ENCODE measurements around the gene SPEN.

SPEN gene

GRCh38 chr1:15948595-15949452 lies 101.3 kb downstream of the SPEN start:
- Histone ChIP-seq H3K27me3 (ENCODE audit: insufficient read depth, low read depth) (no peaks in the 10 kb centered on the region), H3K27ac (no peak overlapping the region), H3K79me2 (ENCODE audit: insufficient read depth, low read depth) (no peaks in the 10 kb centered on the region), H4K20me1 (ENCODE audit: insufficient read depth) (no peaks in the 10 kb centered on the region), H3K4me2 (no peak overlapping the region), H3K9ac (no peak overlapping the region), H3K4me3 (IDR thresholded peaks at IDR 0.05; ENCODE audit: insufficient read depth, low read depth, low read length) (no peak overlapping the region), H3K4me1 (ENCODE audit: low read depth, poor library complexity, severe bottlenecking) (peaks cover 13% of the 10 kb centered on the region), H3K36me3 (ENCODE audit: insufficient read depth) (no peaks in the 10 kb centered on the region), H2AFZ (ENCODE audit: low read depth) (no peak overlapping the region)
- no peak for TF ChIP-seq CTCF (conservative IDR thresholded peaks at IDR 0.05; ENCODE audit: low read depth, low read length)

DNA sequence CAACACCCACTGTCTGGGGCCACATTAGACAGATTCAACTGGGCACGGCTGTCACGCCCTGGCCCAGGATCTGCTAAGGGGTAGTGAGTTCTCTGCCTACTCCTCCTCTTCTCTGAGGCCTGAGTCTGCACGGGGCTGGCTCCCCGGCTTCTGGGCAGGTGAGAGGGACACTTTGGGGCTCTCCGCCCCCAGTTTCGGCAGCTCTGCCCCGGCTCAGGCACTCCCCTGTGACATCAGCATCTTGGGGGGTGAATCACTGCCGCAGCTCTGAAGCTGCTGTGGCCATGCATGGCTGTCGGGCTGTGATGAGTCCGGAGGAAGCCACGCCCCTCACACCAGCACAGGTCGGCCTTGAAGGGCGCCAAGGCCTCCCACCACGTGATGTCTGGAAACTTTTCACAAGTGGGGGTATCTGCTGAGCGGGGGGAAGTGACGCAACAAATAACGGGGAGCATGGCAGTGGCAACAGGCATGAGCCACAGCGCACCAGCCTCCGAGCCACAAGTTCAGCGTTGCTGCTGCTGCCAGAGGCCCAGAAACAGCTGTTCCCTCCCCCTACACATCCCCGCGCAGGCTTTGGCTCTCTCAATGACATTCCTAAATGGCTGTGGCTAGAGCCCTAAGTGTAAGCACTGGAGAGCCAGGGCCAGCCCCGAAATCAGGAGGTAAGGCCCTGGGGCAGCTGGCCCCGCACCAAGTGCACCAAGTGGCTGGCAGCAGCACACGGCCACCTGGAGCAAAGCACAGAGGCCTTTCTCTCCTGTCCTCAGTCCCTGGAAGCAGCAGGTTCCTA lies 102.1 kb downstream of the SPEN start:
- Histone ChIP-seq H3K36me3 (ENCODE audit: insufficient read depth) (no peaks in the 10 kb centered on the region), H4K20me1 (ENCODE audit: insufficient read depth) (no peaks in the 10 kb centered on the region), H3K27ac (no peak overlapping the region)

GRCh38 chr1:15950302-15950701 lies 102.8 kb downstream of the SPEN start:
- no peak overlapping the region for H3K9ac ChIP-seq

More for the DNA sequence above, 102.1 kb downstream of the SPEN start:
- H3K9ac ChIP-seq, result no peak overlapping the region
- H3K4me2 ChIP-seq, result no peak overlapping the region
- no peaks in the 10 kb centered on the region for H3K79me2 ChIP-seq (ENCODE audit: insufficient read depth, low read depth)
- no peak overlapping the region for H2AFZ ChIP-seq (ENCODE audit: low read depth)
- H3K27me3 ChIP-seq (ENCODE audit: insufficient read depth, low read depth), result no peaks in the 10 kb centered on the region
- H3K4me1 ChIP-seq (ENCODE audit: low read depth, poor library complexity, severe bottlenecking), result peaks cover 13% of the 10 kb centered on the region
- TF ChIP-seq CTCF (conservative IDR thresholded peaks at IDR 0.05; ENCODE audit: low read depth, low read length), result no peak
- H3K4me3 ChIP-seq (IDR thresholded peaks at IDR 0.05; ENCODE audit: insufficient read depth, low read depth, low read length), result no peak overlapping the region

More at GRCh38 chr1:15950302-15950701, 102.8 kb downstream of the SPEN start:
- H3K4me3 ChIP-seq (IDR thresholded peaks at IDR 0.05; ENCODE audit: insufficient read depth, low read depth, low read length), result no peak overlapping the region
- H3K4me1 ChIP-seq (ENCODE audit: low read depth, poor library complexity, severe bottlenecking), result peaks cover 13% of the 10 kb centered on the region
- H3K27me3 ChIP-seq (ENCODE audit: insufficient read depth, low read depth), result no peaks in the 10 kb centered on the region
- TF ChIP-seq CTCF (conservative IDR thresholded peaks at IDR 0.05; ENCODE audit: low read depth, low read length), result no peak
- H3K4me2 ChIP-seq, result no peak overlapping the region
- H3K79me2 ChIP-seq (ENCODE audit: insufficient read depth, low read depth), result no peaks in the 10 kb centered on the region
- no peaks in the 10 kb centered on the region; the same call in 1 of the 2 replicates for H4K20me1 ChIP-seq (ENCODE audit: insufficient read depth)
- H3K36me3 ChIP-seq (ENCODE audit: insufficient read depth), result no peaks in the 10 kb centered on the region
- no peak overlapping the region for H3K27ac ChIP-seq
- no peak overlapping the region for H2AFZ ChIP-seq (ENCODE audit: low read depth)
